ENCODE measurements around the gene KLHL29.

DNA sequence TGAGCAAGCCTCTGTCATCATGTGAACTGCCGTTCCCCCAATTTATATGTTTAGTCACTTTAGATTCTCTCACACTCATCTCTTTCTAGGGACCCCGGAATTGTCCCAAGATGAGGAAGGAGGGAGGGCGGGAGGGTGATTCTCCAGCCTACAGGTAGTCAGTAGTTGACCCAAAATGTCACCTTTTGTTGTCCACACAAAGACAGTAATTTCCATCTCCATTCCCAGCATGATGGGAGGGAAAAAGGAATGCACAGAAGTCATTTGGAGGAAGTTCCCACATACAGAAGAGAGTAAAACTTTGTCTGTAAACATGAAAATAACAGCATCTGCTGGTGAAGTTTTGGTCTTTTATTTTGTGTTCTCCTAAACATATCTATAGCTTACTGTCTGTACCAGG, 222.9 kb downstream of the KLHL29 start:
- TF ChIP-seq YY1 (IDR thresholded peaks at IDR 0.05; ENCODE audit: low read depth) (no peak), TCF12 (IDR thresholded peaks at IDR 0.05; ENCODE audit: low read depth) (no peak)
- TF ChIP-seq, protein P1, sequence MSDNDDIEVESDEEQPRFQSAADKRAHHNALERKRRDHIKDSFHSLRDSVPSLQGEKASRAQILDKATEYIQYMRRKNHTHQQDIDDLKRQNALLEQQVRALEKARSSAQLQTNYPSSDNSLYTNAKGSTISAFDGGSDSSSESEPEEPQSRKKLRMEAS (IDR thresholded peaks at IDR 0.05) = no peak

Measured in Ishikawa (cell line).